ENCODE measurements around the gene TRERF1.

GRCh38 chr6:42226645-42227143 lies 225.0 kb downstream of the TRERF1 start:
- no peak for TF ChIP-seq EP300 (IDR thresholded peaks at IDR 0.05)
- no peak for TF ChIP-seq CTCF (IDR thresholded peaks at IDR 0.05)

Data from suprapubic skin (tissue), 3 donors.